ENCODE measurements around the gene SP8. TPM values are rescaled to one million over a fixed set of nuclear protein-coding genes. Genes with fewer than 3 reads are reported as not detected.
A peak's percentile ranks its signal among the peaks of the same experiment; 100 is the strongest.

SP8 gene
- total RNA-seq, 1 donor from 2014 or later, result not detected

- no peak overlapping the region for H3K27ac ChIP-seq (replicated peaks)
- H3K36me3 ChIP-seq, result no peaks in the 10 kb centered on the region
- DNase-seq, result no peak
- H3K4me3 ChIP-seq, result peak overlapping the region; percentile 65
- peaks cover 20% of the 10 kb centered on the region for H3K4me1 ChIP-seq
- intact Hi-C loops (cut with micrococcal nuclease), result no loop called here
- H3K9me3 ChIP-seq (replicated peaks), result no peaks in the 10 kb centered on the region
- peaks cover 99% of the 10 kb centered on the region for H3K27me3 ChIP-seq (ENCODE audit: low read depth)
- TF ChIP-seq CTCF (IDR thresholded peaks at IDR 0.05; ENCODE audit: borderline replicate concordance), result no peak
Measured at GRCh38 chr7:20797042-20797461, 10.4 kb upstream of the SP8 start.

- Histone ChIP-seq H3K36me3 (no peaks in the 10 kb centered on the region), H3K4me3 (no peak overlapping the region), H3K27me3 (ENCODE audit: low read depth) (peaks cover 99% of the 10 kb centered on the region), H3K27ac (replicated peaks) (no peak overlapping the region), H3K9me3 (replicated peaks) (no peaks in the 10 kb centered on the region), H3K4me1 (peaks cover 20% of the 10 kb centered on the region)
- TF ChIP-seq CTCF (IDR thresholded peaks at IDR 0.05; ENCODE audit: borderline replicate concordance), result no peak
- DNase-seq, result no peak
- intact Hi-C loops (cut with micrococcal nuclease), result no loop called here
Measured at GRCh38 chr7:20796500-20796899, 9.8 kb upstream of the SP8 start.

- no peak for DNase-seq
- TF ChIP-seq CTCF (IDR thresholded peaks at IDR 0.05; ENCODE audit: borderline replicate concordance), result no peak
- Histone ChIP-seq H3K9me3 (replicated peaks) (no peaks in the 10 kb centered on the region), H3K4me1 (peaks cover 24% of the 10 kb centered on the region), H3K27me3 (ENCODE audit: low read depth) (peaks cover 99% of the 10 kb centered on the region), H3K4me3 (no peak overlapping the region), H3K36me3 (no peaks in the 10 kb centered on the region), H3K27ac (replicated peaks) (no peak overlapping the region)
- intact Hi-C loops (cut with micrococcal nuclease), result no loop called here
Measured at GRCh38 chr7:20795881-20796280, 9.2 kb upstream of the SP8 start.

GRCh38 chr7:20795361-20795760 lies 8.7 kb upstream of the SP8 start:
- no peak for TF ChIP-seq CTCF (IDR thresholded peaks at IDR 0.05; ENCODE audit: borderline replicate concordance)
- intact Hi-C loops (cut with micrococcal nuclease), result no loop called here

GRCh38 chr7:20794676-20795075 lies 8.0 kb upstream of the SP8 start:
- Histone ChIP-seq H3K36me3 (no peaks in the 10 kb centered on the region), H3K4me3 (no peak overlapping the region), H3K27ac (replicated peaks) (no peak overlapping the region), H3K4me1 (peaks cover 25% of the 10 kb centered on the region), H3K9me3 (replicated peaks) (no peaks in the 10 kb centered on the region), H3K27me3 (ENCODE audit: low read depth) (peaks cover 99% of the 10 kb centered on the region)
- DNase-seq, result no peak
- no peak for TF ChIP-seq CTCF (IDR thresholded peaks at IDR 0.05; ENCODE audit: borderline replicate concordance)
- intact Hi-C loops (cut with micrococcal nuclease), result no loop called here

More at GRCh38 chr7:20795361-20795760, 8.7 kb upstream of the SP8 start:
- Histone ChIP-seq H3K9me3 (replicated peaks) (no peaks in the 10 kb centered on the region), H3K27me3 (ENCODE audit: low read depth) (peaks cover 99% of the 10 kb centered on the region), H3K27ac (replicated peaks) (no peak overlapping the region), H3K4me1 (peaks cover 25% of the 10 kb centered on the region), H3K36me3 (no peaks in the 10 kb centered on the region), H3K4me3 (no peak overlapping the region)
- DNase-seq, result no peak

Measured in left ventricle myocardium inferior (tissue), 1 donor.